GM18861 (cell line): ENCODE data around the gene OCA2.

ENCODE experiments used
- ATAC-seq: cut with Tn5 transposase; IDR thresholded peaks from one replicate; pipeline ENCODE4 v1.9.1; 2021; ENCODE audit not compliant: unreplicated experiment

The OCA2 gene

GRCh38 chr15:27826902-27827714 lies 272.0 kb downstream of the OCA2 start:
- no peak for ATAC-seq

DNA sequence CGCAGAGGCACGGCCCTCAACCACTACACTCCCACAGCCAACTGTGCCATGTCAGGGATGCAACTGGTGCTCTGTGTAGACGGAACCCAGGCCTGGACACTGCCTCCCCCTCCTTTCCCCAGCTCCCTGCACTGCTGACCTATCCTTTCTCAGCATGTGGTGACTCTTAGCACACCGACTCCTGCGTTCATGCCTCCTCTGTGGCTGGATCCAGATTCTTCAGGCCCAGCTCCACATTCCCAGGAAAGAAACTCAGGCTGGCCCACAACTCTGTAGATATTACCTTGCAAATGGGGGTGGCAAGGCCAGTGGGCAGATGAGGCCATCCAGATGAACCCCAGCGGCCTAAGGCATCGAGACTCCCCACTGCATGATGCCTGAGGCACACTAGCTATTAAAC lies 272.7 kb downstream of the OCA2 start:
- no peak for ATAC-seq

GRCh38 chr15:27824841-27825422 lies 274.2 kb downstream of the OCA2 start:
- ATAC-seq: no peak

GRCh38 chr15:27821273-27821672 lies 277.8 kb downstream of the OCA2 start:
- ATAC-seq: no peak

DNA sequence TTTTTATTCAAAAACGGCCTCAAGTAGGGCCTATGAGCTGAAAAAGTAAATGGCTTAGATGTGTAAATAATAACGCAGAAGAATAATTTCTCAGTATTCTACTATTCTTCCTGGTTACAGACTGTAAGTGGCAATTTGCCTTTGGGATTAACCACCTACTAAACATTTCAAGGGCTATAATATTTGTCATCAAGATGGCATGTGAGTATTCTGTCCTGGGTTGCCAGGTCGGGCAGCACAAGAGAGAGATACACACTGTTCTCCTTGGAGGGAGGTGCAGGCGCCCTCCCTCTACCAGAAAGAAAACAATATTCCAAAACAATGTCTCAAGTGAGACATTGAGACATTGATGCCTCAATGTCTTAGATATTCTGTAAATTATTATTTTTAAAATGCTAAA lies 278.4 kb downstream of the OCA2 start:
- ATAC-seq: no peak

DNA sequence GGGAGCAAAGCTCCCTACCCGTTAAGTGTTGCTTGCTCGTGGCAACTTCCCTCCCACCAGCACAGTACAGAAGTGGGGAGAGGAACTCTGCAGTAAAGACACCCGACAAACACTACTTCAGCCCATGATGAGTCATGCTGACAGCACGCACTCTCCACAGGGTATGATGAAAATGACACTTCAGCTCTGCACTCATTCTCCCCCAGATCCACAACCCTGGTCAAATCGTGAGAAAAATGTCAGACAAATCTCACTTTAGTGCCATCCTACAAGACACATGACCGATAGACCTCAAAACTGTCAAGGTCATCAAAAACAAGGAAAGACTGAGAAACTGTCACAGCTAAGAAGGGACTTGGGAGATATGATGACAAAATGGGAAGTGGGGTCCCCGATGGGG lies 278.9 kb downstream of the OCA2 start:
- no peak for ATAC-seq

GRCh38 chr15:27817258-27817657 lies 281.9 kb downstream of the OCA2 start:
- ATAC-seq: no peak

- ATAC-seq: no peak
Measured at GRCh38 chr15:27816790-27817189, 282.3 kb downstream of the OCA2 start.

DNA sequence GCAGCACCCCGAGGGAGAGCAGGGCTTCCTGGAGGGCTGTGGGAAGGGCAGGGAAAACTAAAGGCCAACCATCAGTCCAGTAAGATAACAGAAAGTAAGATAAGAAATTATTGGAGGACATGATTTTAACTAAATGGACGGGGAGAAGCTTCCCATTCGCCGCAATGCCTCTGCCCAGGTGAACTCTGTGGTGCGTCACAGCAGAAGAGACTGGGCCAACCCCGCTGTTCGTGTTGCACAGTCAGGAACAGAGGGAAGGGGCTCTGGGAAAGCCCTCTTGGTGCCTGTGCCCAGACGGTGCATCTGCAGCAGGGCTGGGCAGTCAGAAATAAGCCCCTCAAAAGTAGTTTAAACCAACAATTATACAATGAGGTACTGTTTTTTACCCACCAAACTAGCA lies 284.1 kb downstream of the OCA2 start:
- ATAC-seq: no peak

GRCh38 chr15:27813139-27813538 lies 286.0 kb downstream of the OCA2 start:
- ATAC-seq: no peak

DNA sequence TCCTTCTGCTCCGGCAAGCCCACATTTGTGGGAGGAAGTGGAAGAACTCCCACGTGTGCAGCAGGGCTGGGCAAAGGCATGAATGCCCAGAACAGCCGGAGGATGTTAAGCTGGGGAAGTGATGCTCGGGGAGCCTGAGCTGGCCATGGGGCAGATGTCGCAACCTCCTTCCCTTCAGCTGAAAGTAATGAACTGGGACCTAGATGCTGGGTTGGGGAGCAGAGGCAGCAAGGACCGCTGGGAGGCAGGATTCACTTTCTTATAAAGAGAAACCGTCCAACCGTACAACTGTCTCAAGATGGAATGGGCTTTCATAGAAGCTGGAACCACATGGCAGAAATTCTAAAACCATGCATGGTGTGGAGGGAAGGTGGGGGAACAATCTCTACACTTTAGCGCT lies 290.9 kb downstream of the OCA2 start:
- ATAC-seq: no peak

- ATAC-seq: no peak
Measured at GRCh38 chr15:27807335-27807734, 291.8 kb downstream of the OCA2 start.

DNA sequence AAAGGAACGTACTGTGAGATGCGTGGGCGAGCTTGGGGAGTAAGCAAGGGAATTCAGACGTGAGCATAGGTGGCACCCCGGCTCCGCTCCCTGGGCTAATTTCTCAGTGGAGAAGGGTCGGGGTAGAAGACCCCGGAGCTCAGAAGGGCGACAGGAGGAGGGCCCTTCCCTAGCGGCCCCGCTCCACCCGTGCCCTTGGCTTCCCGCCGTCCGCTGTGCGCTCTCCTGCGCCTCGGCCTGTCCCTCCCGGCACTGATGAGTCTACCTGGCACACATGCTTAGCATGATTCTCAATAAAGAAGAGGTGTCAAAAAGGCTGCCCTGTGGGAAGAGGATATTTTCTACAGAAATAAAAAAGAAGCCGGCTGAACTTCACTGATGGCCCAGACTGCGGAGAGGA lies 292.7 kb downstream of the OCA2 start:
- ATAC-seq: no peak

DNA sequence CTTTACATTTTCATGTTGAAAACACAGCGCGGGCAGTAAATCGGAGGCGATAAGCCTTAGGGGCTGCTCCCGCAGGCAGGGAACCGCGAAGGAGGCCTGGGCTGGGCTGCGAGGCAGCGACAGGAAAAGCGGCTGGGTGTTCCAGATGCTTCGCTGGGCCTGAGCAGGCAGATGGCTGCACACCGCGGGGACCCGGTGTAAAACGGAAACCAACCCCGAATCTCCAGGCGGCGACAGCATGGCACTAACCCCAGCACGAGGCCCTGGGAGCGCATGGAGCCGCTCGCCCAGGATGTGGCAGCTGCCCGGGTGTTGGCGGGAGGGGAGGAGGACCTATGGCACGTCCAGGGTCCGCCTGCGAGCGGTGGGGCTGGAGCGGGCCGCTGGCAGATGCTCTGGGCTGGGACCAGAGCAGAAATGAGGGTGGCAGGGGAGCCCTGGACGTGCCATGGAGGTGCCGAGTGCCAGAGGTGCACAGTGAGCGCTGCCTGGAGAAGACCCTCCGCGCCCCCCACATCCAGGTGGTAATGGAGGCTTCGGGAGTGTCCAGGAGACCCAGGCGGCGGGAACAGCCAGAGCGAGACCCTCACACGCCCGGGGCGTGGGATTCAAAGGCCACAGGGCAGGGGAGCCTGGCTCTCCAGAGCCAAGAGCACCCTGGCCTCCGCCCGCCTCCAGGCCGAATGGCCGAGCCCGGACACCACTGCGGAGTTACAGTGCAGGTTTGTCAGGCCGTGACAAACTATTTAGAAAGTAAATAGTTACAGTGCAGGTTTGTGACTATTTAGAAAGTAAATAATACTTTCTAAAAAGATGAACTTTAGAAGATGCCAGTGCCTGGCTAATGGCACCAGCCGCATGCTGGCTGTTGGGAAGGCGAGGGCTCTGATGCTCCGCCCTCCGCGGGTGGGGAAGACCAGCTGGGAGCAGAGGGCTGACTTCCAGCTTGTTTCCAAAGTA lies 293.6 kb downstream of the OCA2 start:
- ATAC-seq: no peak

DNA sequence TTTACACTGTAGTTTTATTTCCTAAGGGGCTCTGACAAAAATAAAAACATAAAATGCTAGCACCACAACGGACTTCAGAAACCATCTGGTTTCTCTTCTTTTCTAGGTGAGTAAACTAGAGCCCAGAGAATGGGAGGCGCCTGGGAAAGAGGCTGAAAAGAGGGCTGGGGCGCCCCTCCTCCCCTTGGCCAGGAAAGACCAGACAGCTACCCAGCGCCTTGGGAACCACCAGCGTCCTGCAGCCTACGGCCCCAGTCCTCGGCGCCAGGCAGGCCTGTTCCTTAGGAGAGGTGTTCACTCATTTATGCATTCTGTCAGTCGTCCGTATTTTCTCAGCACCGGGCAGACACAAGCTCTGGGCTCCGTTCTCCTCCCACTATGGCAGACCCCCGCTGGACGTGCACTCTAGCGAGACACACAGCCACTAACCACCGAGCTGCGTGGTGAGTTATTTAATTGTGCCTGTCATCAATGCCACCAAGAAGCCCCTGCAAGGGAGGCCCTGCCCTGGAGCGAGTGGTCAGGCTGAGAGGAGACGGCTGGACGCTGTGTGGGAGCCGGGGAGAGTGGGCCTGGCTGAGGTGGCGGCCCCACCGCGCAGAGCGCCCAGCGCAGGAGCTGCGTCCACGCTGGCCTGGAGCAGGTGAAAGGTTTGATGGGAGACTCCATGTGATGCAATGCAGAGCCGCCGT lies 294.4 kb downstream of the OCA2 start:
- ATAC-seq: no peak

- no peak for ATAC-seq
Measured at GRCh38 chr15:27798807-27799206, 300.3 kb downstream of the OCA2 start.

- no peak for ATAC-seq
Measured at GRCh38 chr15:27797765-27798164, 301.4 kb downstream of the OCA2 start.

- ATAC-seq: no peak
Measured at GRCh38 chr15:27796405-27797320, 302.5 kb downstream of the OCA2 start.

DNA sequence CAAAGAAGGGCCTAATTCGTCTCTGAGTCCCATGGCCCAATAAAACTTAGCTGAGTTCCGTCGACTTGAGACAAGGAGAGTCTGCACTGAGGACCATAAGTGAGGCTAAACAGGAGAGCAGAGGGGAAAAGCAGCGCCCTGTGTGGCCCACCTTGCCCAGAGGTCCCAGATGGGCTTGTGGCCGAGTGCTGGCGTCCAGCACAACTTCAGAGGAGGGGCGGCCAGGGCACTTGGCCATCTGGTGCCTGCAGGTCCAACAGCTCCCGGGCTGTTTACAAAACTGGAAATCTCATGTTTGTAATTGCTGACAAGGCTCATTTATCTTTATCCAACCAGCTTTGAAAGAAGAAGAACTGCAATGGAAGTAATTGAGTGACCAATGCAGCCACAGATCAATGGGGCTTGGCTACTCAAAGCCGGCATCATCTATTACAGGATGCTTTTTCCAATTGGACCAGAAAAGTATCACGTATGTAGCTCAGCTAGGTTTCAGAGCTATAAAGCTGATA lies 306.3 kb downstream of the OCA2 start:
- ATAC-seq: no peak

DNA sequence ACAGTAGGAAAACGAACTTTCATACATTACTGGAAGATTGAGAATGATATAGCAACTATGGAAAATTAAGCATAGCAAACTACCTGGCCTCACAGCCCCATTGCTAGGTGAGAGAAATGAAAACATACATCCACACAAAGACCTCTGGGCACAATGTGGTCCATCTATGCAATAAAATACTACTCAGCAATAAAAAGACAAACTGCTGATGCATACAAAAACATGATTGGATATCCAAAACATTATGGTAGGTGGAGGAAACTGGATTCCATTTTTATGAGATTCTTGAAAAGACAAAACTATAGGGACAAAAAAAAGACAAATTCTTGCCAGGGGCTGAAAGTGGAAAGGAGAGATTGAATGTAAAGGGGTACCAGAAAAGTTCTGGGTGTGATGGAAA lies 308.8 kb downstream of the OCA2 start:
- no peak for ATAC-seq
